Measurements from ENCODE around the gene LEPR.
A peak's percentile ranks its signal among the peaks of the same experiment; 100 is the strongest.

The LEPR gene

GRCh38 chr1:65398083-65398482, 22.4 kb upstream of the LEPR start:
- no peak overlapping the region for H3K4me3 ChIP-seq (replicated peaks in 1 of 2; ENCODE audit: low read depth in 2 of 2, low read length in 2 of 2)
- no peak for TF ChIP-seq CTCF (IDR thresholded peaks at IDR 0.05; ENCODE audit: low read depth, low read length)
- no peak for DNase-seq (ENCODE audit: low read depth in 2 of 2)

GRCh38 chr1:65399003-65399402, 21.5 kb upstream of the LEPR start:
- H3K4me3 ChIP-seq (replicated peaks in 1 of 2; ENCODE audit: low read depth in 2 of 2, low read length in 2 of 2), result no peak overlapping the region
- no peak for DNase-seq (ENCODE audit: low read depth in 2 of 2)
- no peak for TF ChIP-seq CTCF (IDR thresholded peaks at IDR 0.05; ENCODE audit: low read depth, low read length)

- no peak for DNase-seq (ENCODE audit: low read depth in 2 of 2)
- no peak overlapping the region for H3K4me3 ChIP-seq (replicated peaks in 1 of 2; ENCODE audit: low read depth in 2 of 2, low read length in 2 of 2)
- no peak for TF ChIP-seq CTCF (IDR thresholded peaks at IDR 0.05; ENCODE audit: low read depth, low read length)
These were observed 18.9 kb upstream of the LEPR start for GRCh38 chr1:65401612-65402011.

DNA sequence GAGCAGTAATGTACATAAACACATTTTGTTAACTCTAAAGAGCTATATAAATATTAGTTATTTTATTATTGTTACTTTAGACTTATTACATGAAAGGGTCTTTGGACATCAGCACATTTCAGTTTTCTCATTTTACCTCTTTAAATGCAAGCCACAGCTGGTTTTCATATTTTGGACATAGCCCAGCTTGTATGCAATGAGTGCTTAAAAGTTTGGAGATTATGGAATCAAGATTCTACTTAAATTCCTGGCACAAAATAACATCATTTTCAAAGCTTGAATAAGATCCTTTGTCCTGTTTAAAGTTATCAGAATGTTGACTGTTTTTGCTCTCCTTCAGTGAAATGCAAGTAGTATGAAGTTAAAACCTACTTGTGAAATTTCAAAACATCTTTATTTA, 15.5 kb upstream of the LEPR start:
- no peak overlapping the region for H3K4me3 ChIP-seq (replicated peaks in 1 of 2; ENCODE audit: low read depth in 2 of 2, low read length in 2 of 2)
- no peak for DNase-seq (ENCODE audit: low read depth in 2 of 2)
- TF ChIP-seq CTCF (IDR thresholded peaks at IDR 0.05; ENCODE audit: low read depth, low read length), result no peak

- no peak for DNase-seq (ENCODE audit: low read depth in 2 of 2)
- TF ChIP-seq CTCF (IDR thresholded peaks at IDR 0.05; ENCODE audit: low read depth, low read length), result no peak
- no peak overlapping the region for H3K4me3 ChIP-seq (replicated peaks in 1 of 2; ENCODE audit: low read depth in 2 of 2, low read length in 2 of 2)
These were observed 12.6 kb upstream of the LEPR start for GRCh38 chr1:65407877-65408276.

DNA sequence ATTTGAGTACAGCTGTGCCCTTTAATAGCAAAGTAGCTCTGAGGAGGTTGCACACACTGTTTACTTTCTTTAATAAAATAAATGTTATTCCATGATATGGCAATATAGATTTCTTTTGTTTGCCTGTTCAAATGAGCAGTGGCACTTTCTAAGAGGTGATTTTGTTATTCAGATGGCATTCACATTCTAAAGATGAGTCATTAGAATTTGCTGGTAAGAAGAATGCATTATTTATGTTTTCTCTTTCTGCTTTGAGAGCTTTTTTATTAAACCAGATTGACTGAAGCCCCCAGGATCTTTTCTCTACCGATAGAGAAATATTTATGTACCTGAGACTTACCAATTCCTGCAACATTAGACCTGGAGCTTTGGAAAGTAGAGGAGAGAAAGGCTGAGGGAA, 11.2 kb upstream of the LEPR start:
- H3K4me3 ChIP-seq (replicated peaks in 1 of 2; ENCODE audit: low read depth in 2 of 2, low read length in 2 of 2), result no peak overlapping the region
- no peak for TF ChIP-seq CTCF (IDR thresholded peaks at IDR 0.05; ENCODE audit: low read depth, low read length)
- DNase-seq (ENCODE audit: low read depth in 2 of 2), result peak in 1 of 2 donors; percentile 12

DNA sequence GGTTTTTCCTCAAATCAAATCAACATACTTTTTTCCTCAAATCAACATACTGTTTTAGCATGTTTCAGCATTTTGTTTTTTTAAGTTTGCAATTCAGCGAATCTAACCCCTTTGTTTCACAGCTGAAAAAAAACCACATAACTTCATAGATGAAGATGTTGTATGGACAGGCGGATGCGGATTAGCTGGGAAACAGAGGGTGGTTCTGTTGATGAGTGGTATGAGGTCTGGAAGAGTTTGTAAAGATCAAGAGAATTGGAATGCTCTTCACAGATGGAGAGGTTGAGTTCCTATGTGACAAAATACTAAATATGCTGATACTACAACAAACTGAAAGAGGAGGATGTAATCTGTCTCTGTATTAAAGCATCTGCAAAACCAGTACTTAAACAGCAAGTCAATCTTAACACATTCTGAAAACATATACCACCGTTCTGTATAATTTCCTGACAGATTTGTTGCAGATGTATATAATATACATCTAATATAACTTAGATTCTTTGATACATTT, 10.6 kb upstream of the LEPR start:
- H3K4me3 ChIP-seq (replicated peaks in 1 of 2; ENCODE audit: low read depth in 2 of 2, low read length in 2 of 2), result no peak overlapping the region
- no peak for TF ChIP-seq CTCF (IDR thresholded peaks at IDR 0.05; ENCODE audit: low read depth, low read length)
- DNase-seq (ENCODE audit: low read depth in 2 of 2), result no peak
